GM12874 (cell line): ENCODE measurements around the gene CNPY2.
A peak's percentile ranks its signal among the peaks of the same experiment; 100 is the strongest.

Source experiments
- TF ChIP-seq, protein P1 (sequence below): IDR thresholded peaks from 2 replicates; pipeline ENCODE4 v1.5.1; 2011; ENCODE audit warnings: low read depth, mild to moderate bottlenecking, control low read depth, low read length, moderate library complexity; ENCODE audit not compliant: insufficient read depth

CNPY2 gene

DNA sequence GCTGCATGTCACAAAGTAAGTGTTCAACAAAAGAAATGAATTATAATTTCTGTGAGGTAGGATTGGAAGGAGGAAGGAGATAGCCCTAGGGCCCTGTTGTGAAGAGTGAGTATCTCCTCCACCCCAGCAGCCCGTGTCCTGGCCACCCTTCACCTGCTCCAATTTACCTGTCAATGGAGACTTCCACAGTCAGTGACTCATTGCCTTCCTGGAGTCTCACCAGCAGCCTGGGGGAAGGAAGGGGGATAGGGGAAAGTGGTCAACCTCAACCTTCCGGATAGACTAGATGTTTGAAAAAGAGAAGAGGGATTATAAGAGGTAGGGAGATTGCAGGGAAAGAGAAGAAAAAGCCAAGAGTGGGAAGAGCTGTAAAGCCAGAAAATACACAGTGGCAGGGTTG, 34.9 kb upstream of the CNPY2 start:
- TF ChIP-seq, protein P1, sequence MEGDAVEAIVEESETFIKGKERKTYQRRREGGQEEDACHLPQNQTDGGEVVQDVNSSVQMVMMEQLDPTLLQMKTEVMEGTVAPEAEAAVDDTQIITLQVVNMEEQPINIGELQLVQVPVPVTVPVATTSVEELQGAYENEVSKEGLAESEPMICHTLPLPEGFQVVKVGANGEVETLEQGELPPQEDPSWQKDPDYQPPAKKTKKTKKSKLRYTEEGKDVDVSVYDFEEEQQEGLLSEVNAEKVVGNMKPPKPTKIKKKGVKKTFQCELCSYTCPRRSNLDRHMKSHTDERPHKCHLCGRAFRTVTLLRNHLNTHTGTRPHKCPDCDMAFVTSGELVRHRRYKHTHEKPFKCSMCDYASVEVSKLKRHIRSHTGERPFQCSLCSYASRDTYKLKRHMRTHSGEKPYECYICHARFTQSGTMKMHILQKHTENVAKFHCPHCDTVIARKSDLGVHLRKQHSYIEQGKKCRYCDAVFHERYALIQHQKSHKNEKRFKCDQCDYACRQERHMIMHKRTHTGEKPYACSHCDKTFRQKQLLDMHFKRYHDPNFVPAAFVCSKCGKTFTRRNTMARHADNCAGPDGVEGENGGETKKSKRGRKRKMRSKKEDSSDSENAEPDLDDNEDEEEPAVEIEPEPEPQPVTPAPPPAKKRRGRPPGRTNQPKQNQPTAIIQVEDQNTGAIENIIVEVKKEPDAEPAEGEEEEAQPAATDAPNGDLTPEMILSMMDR = no peak

DNA sequence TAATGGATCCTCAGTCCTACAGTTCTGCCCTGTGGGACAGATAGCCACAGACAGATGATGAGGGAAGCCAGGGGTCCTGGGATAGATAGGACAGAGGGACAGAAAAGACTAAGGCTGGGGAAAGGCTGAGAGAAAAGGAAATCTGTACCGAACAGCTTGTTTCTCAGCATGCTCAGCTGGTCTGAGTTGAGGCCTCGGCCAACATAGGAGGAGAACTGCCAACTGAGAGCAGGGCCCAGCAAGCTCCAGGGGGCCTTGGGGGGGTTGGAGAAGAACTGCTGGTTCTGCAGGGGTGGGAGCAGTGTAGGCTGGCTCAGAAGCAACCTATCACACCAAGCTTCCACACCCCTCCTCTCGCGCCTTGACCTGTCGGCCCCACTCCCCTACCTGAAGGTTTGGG, 33.0 kb upstream of the CNPY2 start:
- TF ChIP-seq, protein P1 = no peak

- TF ChIP-seq, protein P1 = 0 out of 2 replicates have a peak, but pooled peaks have one; percentile 23
Measured at GRCh38 chr12:56346675-56347074, 30.9 kb upstream of the CNPY2 start.

- TF ChIP-seq, protein P1 = no peak
Measured at GRCh38 chr12:56341616-56342015, 25.8 kb upstream of the CNPY2 start.

- TF ChIP-seq, protein P1 = no peak
Measured at GRCh38 chr12:56339158-56339422, 23.3 kb upstream of the CNPY2 start.

- TF ChIP-seq, protein P1 = no peak
Measured at GRCh38 chr12:56338308-56339157, 22.7 kb upstream of the CNPY2 start, which contains the start of gene IL23A. Gene IL23A, plus strand, starts transcription at chr12:56338884. Its CDS starts 161 bp downstream, at chr12:56339045.

- TF ChIP-seq, protein P1 = no peak
Measured at GRCh38 chr12:56337753-56338251, 22.0 kb upstream of the CNPY2 start.
